ENCODE results near the gene DNMT3A.

DNMT3A gene

DNA sequence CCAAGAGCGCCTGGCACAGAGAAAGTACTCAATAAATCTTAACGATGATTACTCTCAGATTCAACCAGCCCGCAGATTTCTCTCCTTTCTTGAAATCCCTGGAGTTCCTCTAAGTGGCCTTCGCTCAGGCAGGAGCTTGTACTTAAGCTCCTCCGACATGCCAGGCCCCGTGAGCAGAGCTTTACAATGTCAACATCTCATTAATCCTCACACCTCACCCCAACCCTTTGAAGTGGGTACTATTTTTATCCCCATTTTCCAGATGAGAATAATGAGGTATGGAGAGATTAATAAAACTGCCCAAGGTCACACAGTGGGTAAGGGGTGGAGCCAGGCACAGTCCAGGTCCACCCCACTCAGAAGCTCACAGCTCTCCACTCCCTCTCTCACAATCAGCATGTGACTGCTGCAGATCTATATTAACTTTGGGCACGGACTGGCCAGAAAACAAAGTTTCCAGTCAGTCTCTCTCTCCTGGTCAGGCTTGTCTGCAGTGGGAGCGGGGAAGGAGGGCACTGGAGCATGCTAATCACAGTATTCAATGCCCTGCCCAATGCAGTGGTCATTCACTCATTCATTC lies 18.0 kb downstream of the DNMT3A start:
- DNase-seq: no peak

- peak; percentile 64 for DNase-seq
These were observed 18.6 kb downstream of the DNMT3A start for GRCh38 chr2:25323042-25323514.

DNA sequence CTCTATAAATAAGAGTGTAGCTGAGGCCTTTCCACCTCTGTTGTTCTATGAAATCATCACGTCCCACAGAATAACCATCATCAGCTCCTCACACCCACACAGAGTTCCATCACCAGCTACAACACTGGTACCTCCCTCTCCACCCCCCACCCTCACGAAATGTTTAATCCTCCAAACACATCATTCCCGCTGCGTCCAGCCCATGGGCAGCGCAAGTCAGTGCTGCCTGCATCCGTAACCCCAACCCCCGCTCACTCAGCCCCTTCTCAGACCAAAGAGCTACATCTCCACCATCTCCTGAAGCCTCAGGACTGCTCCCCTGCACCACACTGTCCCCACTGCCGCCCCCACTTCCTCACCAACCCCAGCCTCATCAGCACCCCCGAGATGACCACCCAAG lies 19.4 kb downstream of the DNMT3A start:
- no peak for DNase-seq

- DNase-seq: no peak
These were observed 21.6 kb downstream of the DNMT3A start for GRCh38 chr2:25320077-25320476.

DNA sequence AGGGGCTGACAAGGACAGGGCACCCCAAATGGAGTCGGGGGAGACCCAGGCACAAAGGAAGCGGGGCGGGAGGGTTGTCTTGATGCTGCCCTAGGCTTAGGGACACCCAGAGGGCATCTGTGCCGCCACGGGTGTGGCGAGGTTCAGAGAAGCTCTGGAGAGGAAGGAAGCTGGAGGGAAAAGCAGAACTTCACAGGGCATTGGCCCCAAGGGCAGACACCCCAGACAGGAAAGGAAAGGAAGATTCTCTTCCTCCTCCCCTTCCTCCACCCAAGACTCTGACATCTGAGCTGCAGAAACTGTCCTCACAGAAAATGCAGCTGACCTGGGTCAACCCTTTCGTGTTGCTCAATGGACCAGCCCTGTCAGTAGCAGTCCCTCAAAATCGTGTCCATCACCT lies 25.6 kb downstream of the DNMT3A start:
- DNase-seq: no peak

DNA sequence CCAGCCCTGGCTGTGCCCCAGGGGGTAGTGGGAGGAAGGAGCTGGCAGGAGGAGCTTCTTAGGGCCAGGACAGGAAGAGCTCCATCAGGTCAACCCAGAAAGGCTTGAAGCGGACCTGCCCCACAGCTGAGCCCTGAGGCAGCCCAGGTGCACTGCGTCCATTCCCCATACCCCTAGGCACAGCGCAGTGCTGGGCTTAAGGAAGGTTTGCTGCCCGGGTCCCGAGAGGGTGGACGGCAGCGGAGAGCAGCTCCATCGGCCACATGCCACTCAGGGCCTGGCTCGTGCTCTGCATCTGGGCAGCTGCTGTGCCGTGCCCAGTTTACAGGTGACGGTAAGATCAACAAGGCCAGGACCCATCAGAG lies 26.4 kb downstream of the DNMT3A start:
- no peak for DNase-seq

DNA sequence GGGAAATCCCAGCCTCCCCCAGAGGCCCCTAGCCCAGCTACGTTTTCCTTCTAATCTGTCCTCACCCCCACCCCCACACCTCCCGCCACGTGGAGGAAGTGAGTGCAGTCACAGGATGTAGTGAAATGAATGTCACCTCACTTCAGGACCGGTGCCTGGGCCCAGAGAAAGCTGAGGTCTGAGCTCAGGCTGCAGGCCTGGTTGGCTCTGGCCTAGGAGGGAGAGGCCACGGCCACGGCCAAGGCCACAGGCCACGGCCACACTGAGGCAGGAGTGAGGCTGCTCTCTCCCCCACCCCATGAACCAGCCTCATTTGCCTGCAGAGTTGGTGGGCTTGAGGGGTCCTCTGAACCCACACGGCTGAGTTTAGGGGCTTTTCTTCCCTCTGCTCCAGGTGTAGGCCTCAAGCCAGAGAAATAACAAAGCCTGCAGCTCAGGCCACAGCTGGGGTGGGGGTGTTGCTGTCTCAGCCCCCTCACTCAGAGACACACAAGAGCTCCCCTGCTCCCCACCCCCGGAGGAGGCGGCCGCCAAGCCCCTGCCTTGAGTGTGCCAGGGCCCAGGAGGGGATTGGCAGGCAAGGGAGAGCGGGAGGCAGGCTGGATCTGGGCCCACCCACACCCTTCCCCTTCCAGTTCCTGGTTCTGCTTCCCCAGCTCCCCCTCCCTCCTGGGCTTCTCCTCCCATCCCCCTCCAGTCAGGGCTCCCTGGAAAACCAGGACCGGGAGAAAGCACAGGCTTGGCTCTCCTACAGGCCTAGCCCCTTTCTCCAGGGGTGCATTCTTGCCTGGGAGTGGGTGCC lies 27.0 kb downstream of the DNMT3A start:
- DNase-seq: peak; percentile 49

DNA sequence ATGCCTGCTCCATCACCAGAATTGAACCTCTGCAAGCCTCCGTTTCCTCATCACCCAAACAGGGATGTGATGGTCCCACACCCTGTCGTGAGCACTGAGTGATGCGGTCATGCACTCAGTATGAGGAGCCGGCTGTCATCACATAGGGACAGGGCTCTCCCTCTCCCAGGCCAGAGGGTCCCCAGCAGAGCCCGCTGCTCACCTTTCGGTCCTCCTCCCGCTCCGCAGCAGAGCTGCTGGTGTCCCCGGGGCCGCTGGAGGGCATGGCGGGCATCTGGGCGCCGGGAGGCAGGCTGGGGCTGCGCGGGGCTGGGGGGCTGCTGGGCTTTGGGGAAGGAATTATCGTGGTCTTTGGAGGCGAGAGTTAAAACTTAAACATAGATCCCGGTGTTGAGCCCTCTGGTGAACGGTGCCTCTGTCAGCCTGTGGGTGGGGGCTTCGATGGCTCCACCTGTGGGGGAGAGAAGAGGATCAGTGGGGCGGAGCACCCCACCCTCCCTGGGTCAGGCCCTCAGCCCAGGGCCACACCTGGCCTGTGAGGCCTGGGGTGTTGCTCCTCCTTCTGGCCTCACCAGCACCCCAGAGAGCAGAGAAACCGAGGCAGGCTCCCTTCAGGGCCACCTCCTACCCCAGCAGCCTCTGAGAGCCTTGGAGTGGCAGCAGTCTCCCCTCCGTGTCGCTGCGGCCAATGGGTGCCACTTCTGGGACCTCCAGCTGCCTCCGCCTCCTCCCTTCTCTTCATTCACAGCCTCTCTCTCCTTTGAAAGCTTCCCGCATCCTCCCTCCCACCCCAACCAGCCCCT lies 27.8 kb downstream of the DNMT3A start:
- no peak for DNase-seq

- no peak for DNase-seq
These were observed 28.6 kb downstream of the DNMT3A start for GRCh38 chr2:25312958-25313710.

DNA sequence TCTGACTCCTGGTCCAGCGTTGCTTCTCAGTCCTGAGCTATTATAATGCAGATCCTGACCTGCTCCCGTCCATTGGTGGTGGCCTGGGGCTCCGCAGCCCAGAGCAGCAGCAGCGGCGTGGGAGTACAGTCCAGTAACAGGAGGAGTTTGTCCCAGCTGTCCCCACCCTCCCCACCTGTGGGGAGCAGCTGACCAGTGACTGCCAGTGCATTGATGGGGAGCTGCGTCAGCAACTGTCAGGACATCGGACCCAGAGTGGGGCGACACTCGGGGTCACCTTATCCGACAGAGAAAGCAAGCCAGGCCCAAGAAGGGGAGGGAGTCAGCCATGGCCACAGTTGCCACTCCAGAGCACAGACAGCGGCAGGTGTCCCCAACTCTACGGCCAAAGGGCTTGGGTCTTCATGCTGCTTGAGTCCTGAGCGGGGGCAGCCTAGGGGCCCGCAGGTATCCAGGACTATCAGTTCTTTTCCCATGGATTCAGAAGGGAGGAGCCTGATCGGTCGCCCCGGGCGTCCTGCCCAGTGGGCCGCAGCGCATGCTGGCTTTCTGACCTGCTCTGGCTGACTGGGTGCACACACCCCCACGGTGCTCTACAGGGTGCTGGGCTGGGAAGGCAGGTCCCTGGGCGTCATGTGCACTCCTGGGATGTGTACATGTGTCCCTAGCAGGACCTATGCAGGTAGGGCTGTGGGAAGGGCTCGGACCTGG lies 29.7 kb downstream of the DNMT3A start:
- DNase-seq: no peak

GRCh38 chr2:25310965-25311864 lies 30.5 kb downstream of the DNMT3A start:
- DNase-seq: no peak

DNA sequence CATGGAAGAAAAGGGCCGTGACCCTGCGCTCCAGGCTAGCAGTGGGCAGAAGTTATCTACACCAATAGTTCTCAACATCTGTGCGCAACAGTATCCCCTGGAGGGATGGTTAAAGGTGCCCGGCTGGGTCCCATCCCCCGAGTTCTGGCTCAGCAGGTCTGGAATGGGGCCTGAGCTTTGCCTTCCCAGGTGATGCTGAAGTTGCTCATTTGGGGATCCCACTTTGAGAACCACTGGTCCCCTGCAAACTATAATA lies 31.1 kb downstream of the DNMT3A start:
- DNase-seq: no peak

DNA sequence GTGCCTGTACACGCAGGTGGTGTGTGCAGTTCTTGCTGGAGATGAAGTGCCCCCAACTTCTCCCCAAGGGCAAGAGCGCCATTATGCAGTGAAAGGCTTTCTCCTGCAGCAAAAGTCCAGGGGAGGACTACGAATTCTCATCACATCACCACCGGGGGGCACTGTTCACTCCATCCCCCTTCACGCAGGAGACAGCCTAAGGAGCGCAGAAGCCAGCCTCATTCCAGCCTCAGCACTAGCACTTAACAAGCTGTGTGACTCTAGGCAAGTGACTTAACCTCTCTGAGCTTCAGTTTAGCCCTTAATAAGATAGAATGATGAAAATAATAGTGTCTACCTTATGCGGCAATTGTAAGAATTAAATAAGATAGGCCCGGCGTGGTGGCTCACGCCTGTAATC lies 32.3 kb downstream of the DNMT3A start:
- DNase-seq: peak; percentile 60

- no peak for DNase-seq
These were observed 33.1 kb downstream of the DNMT3A start for GRCh38 chr2:25308599-25308998.

DNA sequence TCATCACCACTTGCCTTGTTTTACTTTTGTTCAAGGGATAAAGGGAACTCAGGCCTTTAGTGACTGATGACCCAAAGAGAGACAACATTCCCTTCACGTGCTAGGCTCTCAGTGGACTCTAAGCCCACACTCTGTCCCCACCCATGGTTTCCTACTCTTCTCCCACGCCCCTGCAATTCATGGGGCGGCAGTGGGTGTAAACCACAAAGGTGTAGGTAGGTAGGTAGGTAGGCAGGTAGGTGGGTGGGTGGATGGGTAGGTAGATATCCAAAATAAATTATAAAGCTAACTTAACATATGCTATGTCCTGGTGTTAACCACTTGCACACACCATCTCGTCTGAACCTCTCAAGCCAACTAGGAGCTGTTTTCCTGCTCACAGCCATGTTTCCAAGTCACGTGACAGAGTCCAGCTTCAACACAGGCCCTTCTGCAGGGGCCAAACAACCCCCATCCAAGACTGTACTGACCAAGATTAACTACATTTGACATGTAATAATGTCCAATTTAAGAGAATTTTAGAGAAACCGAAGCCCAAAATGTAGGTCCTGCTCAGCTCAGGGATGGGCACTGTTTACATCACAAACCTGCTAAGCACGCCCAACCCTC lies 33.7 kb downstream of the DNMT3A start:
- no peak for DNase-seq

- DNase-seq: no peak
These were observed 34.9 kb downstream of the DNMT3A start for GRCh38 chr2:25306777-25307368.

- no peak for DNase-seq
These were observed 36.0 kb downstream of the DNMT3A start for GRCh38 chr2:25305775-25306174.

GRCh38 chr2:25304826-25305596 lies 36.7 kb downstream of the DNMT3A start:
- DNase-seq: no peak

- DNase-seq: no peak
These were observed 37.4 kb downstream of the DNMT3A start for GRCh38 chr2:25304321-25304720.

All from effector CD4-positive, alpha-beta T cell (primary cell).